Measurements from ENCODE around the gene IL19. TPM values are rescaled to one million over a fixed set of nuclear protein-coding genes. Genes with fewer than 3 reads are reported as not detected.
A peak's percentile ranks its signal among the peaks of the same experiment; 100 is the strongest.

IL19 gene
- total and polyA plus RNA-seq, 8 donors, result not detected

DNA sequence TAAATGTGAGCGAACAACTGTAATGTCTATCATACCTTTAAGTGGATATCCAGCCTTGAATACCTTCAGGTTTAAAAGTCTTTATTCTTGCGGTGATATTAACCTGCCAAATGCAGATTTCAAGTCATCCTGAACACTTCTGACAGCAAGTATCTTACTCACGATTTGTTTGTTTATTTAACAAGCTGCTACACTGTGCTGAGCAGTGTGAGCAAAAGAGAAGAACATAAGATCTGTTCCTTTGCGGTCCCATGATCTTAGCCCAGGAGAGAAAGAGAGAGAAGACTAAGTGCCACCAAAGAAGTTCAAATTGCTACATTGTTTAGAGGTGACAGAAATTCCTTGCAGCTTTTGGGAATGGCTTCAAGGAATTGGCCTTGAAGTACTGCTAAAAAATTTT lies 117.1 kb downstream of the IL19 start:
- H3K27ac ChIP-seq, result no peak overlapping the region
- peaks cover 0 to 3% (median 0%) of the 10 kb centered on the region in 4 donors for H3K27me3 ChIP-seq
- H3K9me3 ChIP-seq, result no peaks in the 10 kb centered on the region
- 64 to 67% methylated on average over 4 of the region's 4 CpGs for WGBS, 2 donors
- no peaks in the 10 kb centered on the region for H3K36me3 ChIP-seq
- DNase-seq (no peak), FAIRE-seq (no peak), ATAC-seq (no peak)
- intact Hi-C loops (cut with DNase I), result no loop called here
- H3K4me3 ChIP-seq, result no peak overlapping the region
- no peak for TF ChIP-seq CTCF (IDR thresholded peaks at IDR 0.05)
- H3K4me1 ChIP-seq, result peaks cover 0 to 4% (median 0%) of the 10 kb centered on the region in 3 donors

DNA sequence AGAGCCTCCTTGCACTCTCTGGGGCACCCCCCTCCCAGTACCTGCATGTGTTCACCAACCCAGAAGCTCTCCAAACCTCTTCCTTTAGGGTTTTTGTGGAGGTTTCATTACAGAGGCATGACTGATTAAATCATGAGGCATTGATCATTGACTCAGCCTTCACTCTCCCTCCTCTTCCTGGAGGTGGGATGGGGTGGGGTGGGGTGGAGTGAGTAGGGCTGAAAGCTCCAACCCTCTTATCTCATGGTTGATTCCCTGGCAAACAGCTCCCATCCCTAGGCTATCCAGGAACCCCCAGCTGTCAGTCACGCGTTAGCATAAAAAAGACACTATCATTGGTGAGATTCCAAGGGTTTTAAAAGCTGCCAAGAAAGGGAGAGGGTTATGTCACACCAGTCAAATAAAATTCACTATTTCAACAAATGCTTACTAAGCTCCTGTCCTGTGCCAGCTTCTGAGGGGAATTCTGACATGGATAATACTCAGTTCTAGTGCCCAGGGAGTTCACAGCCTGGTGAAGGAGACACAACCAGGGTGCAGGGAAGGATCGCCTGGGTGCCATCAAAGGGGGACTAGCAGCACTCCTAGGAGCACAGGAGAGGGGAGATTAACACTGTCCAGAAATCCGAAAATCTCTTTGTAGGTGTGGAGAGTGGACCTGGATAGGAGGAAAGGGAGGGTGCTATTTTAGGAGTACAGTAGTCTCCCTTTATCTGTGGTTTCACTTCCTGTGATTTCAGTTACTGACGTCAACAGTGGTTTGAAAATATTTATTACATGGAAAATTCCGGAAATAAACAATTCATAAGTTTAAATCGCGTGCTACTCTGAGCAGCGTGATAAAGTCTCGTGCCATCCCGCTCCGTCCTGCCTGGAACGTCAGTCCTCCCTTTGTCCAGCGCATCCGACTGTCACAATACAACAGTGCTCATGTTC lies 119.8 kb downstream of the IL19 start:
- no peak for TF ChIP-seq CTCF (IDR thresholded peaks at IDR 0.05)
- Histone ChIP-seq H3K36me3 (no peaks in the 10 kb centered on the region), H3K4me3 (no peak overlapping the region), H3K27ac (peak overlapping the region in 2 of 4 donors; percentile 13 to 55), H3K27me3 (peaks cover 0 to 3% (median 0%) of the 10 kb centered on the region in 4 donors), H3K9me3 (no peaks in the 10 kb centered on the region), H3K4me1 (peaks cover 0 to 6% (median 0%) of the 10 kb centered on the region in 3 donors)
- DNase-seq, result no peak
- 57 to 62% methylated on average over 15 of the region's 15 CpGs for WGBS, 2 donors
- intact Hi-C loops (cut with DNase I), result no loop called here
- peak in 3 of 4 donors; percentile 56 to 85 (median 82) for ATAC-seq
- no peak for FAIRE-seq

GRCh38 chr1:206891412-206891811 lies 120.8 kb downstream of the IL19 start:
- Histone ChIP-seq H3K27ac (no peak overlapping the region), H3K4me3 (no peak overlapping the region), H3K27me3 (peaks cover 0 to 3% (median 0%) of the 10 kb centered on the region in 4 donors), H3K9me3 (no peaks in the 10 kb centered on the region), H3K36me3 (no peaks in the 10 kb centered on the region), H3K4me1 (peaks cover 0 to 14% (median 0%) of the 10 kb centered on the region in 3 donors)
- intact Hi-C loops (cut with DNase I), result no loop called here
- TF ChIP-seq CTCF (IDR thresholded peaks at IDR 0.05), result no peak
- no peak for DNase-seq
- 38 to 44% methylated on average over 1 of the region's 1 CpG for WGBS, 2 donors
- no peak for ATAC-seq
- FAIRE-seq, result no peak

Other genes with a start within 250 kb of the IL19 start
- gene EIF2D, start 158.3 kb upstream of the IL19 start, total RNA-seq, result 10 to 100 TPM; 20.9 to 35.7 (median 27.7) TPM
- gene EIF2D, start 158.3 kb upstream of the IL19 start, polyA plus RNA-seq, result 10 to 100 TPM; 28.8 to 37.9 TPM
- gene DYRK3, start 135.2 kb upstream of the IL19 start, total RNA-seq, result 1 to 10 TPM; 2.3 to 7.0 (median 3.8) TPM
- 1 to 10 TPM; 2.4 to 4.8 TPM for gene DYRK3, start 135.2 kb upstream of the IL19 start, polyA plus RNA-seq
- gene MAPKAPK2, start 85.9 kb upstream of the IL19 start, total RNA-seq, result 10 to 100 TPM; 28.3 to 55.7 (median 30.8) TPM
- gene MAPKAPK2, start 85.9 kb upstream of the IL19 start, polyA plus RNA-seq, result 10 to 100 TPM; 38.8 to 48.9 TPM
- under 1 TPM in 5 of 6 donors, not detected in 1; 0.12 to 0.81 (median 0.24) TPM for gene IL10, start 1.7 kb downstream of the IL19 start, total RNA-seq
- under 1 TPM; 0.05 to 0.53 TPM for gene IL10, start 1.7 kb downstream of the IL19 start, polyA plus RNA-seq
- not detected for gene IL20, start 94.8 kb downstream of the IL19 start, total RNA-seq
- not detected for gene IL20, start 94.8 kb downstream of the IL19 start, polyA plus RNA-seq
- gene IL24, start 126.7 kb downstream of the IL19 start, total RNA-seq, result not detected
- not detected for gene IL24, start 126.7 kb downstream of the IL19 start, polyA plus RNA-seq
- 1 to 10 TPM in 3 of 6 donors, under 1 TPM in 3; 0.58 to 2.0 (median 0.97) TPM for gene FCMR, start 151.2 kb downstream of the IL19 start, total RNA-seq
- gene FCMR, start 151.2 kb downstream of the IL19 start, polyA plus RNA-seq, result 1 to 10 TPM in 1 of 2 donors, under 1 TPM in 1; 0.65 to 1.2 TPM
- gene PIGR, start 175.7 kb downstream of the IL19 start, total RNA-seq, result 10 to 100 TPM; 19.3 to 83.4 (median 44.0) TPM
- 1 to 10 TPM; 7.1 to 8.4 TPM for gene PIGR, start 175.7 kb downstream of the IL19 start, polyA plus RNA-seq
- gene FCAMR, start 199.7 kb downstream of the IL19 start, total RNA-seq, result not detected
- gene FCAMR, start 199.7 kb downstream of the IL19 start, polyA plus RNA-seq, result not detected

All from pancreas (tissue), 10 donors.